ENCODE data around the gene PTCHD4.
"Not testable (repeated sequence)": the region's sequence is repeated elsewhere in the genome, so short reads cannot be mapped to it uniquely, and the experiment has no call there.

Gene PTCHD4

DNA sequence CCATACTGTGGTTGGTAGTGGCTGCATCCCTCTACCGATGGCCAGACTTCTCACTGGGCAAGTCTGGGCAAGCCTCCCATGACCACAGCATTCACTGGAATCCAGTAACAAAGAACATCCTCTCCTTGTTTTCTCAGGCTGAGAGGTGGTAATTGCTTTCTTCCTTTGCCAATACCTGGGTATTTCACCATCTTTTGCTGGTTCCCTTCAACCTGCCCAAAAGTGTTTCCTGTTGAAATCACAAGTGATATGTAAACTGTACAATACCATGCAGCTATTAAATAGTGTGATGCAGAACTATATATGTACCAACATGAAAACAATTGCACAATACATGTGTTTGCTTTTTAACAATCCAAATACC lies at the start of gene PTCHD4:
PTCHD4 (minus strand) TSS at position 55 of the 364 bp plus-strand sequence. CDS start 42,240 bp downstream, outside the sequence.
- no peak for DNase-seq (ENCODE audit: low read depth)

DNA sequence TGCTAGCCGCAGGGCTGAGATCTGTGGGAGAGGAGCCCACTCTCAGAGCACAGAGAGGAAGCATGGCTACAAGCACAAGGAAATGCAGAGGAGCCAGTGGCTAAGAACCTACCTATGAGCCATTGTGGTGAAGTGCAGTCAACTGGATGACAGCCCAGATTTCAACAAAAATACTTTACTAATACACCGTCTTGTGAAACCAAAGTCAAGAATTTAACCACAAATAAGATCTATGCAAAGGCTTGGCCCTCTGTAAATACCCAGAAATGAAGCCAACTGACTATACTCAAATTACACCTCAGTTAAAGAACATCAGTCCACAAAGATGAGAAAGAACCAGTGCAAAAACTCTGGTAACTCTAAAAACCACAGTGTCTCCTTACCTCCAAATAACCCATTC lies 40.1 kb upstream of the PTCHD4 start:
- DNase-seq (ENCODE audit: low read depth): peak; percentile 40

DNA sequence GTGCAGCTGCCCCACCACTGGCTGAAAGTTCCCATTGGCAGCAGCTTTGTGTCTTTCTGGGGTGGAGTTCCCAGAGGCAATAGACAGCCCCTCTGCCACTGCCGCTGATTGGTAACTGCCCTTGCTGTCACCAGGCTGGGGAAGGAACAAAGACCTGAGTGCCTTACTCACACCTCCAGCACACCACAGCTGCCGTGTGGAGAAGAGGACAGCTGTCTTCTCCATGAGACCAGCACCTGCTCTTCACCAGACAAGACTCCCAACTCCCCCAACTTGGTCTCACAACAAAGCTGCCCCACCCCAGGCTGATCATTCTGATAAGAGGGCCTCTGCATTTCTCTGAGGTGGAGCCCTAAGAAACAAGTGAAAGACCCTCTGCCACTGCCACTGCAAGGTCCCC lies 39.7 kb upstream of the PTCHD4 start:
- no peak for DNase-seq (ENCODE audit: low read depth)

DNA sequence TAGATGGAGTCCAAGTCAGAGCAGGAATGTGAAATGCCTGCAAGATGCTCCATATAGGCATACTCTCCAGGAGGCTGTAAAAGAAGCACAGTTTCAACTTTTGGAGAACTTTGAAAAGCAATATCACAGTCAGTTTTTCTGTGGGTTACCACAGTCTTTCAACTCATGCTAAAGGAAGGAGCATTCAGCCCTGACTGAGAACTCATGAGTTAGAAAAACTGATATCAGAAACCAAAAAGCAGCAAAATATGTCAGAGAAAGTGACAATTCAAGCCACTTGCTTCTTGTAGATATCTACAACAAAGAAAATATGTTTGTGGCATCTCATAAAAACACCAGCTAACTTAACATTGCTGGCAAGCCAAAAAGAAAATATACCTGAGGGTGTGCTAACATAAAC lies 36.1 kb upstream of the PTCHD4 start:
- DNase-seq (ENCODE audit: low read depth): no peak

DNA sequence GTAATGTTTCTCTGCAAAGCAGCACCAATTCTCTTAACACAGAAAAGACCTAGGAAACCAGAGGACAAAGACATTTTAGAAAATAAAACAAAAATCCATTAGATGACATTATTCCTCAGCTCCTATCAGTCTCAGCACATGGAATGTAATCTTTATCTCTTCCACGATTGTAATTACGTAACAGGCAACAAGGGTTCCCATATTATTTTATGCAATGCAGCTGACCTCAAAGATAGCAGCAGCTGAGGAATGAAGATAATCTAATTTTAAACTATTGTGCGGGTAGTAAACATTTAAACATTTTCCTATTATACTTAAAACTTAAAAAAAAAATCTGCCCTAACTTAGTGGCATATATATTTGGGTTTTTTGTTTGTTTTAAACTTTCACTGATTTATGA lies 33.0 kb upstream of the PTCHD4 start:
- no peak for DNase-seq (ENCODE audit: low read depth)

DNA sequence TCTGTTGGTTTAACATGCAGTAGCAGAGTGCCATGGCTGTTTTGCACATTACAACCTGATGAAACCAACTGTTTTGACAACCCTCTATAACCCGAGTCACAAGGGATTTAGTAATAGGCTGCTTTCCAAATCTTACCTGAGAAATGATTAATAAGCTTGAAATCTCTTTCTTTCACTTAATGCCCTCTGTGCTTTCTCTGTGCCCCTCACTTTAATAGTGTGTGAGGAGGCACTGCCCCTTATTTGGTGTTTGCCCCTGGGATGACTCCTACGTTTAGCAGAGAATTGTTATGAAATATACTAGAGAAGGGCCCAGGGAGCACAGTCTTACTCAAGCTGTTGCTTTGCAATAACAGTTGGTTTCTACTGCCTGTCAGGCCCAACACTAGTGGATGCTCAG lies 31.0 kb upstream of the PTCHD4 start:
- DNase-seq (ENCODE audit: low read depth): no peak

DNA sequence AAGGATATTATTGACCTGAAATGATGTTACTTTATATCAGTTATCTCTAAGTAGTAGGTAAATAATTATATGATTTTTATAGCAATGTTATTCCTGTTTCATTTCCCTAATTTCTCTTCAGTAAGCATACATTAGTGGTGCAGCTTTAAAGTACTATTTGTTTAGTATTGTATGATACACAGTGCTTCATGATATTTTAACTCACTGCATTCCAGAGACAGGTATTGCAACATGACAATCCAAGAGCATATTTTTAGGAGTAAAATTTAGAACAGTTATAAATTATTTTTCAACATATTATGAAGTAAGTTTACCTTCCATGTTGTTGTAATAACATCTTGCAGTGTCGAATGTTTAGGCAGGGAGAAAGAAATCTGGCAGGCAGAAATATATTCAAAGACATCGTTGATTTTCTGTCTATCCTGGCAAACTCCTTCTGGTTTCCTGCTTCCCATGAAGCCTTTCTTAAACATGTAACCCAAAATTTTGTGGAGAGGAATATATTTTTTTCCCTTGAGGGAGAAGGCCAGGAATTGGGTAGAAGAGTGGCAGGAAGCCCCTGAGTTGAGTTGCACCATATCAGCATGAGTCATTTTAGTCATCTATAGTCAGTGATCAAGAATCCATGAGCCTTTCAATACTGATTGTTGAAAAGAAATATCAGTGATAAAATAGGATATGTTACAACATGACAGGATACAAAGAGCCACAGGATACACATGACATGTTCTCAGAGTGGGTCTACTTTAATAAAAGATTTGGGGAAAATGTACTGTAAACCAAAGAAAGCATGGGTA lies 29.0 kb upstream of the PTCHD4 start:
- DNase-seq (ENCODE audit: low read depth): peak; percentile 59

DNA sequence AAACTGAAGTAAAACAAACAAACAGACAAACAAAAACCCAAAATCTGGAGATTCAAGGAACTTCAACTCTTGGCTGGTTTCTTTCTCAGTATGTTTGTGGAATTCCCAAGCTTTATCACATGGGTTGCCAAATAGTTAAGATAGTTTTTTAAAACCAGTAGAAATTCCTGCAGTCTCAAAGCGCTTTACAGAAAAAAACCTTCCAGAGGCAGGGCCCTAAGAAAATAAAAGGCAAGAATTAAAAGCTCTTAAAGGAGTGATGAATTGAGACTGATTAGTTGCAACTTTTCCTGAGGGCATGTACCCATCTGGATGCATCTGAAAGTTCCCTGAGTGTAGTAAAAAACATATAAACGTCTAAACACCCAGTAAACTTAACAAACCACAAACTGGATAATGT lies 25.9 kb upstream of the PTCHD4 start:
- no peak for DNase-seq (ENCODE audit: low read depth)

DNA sequence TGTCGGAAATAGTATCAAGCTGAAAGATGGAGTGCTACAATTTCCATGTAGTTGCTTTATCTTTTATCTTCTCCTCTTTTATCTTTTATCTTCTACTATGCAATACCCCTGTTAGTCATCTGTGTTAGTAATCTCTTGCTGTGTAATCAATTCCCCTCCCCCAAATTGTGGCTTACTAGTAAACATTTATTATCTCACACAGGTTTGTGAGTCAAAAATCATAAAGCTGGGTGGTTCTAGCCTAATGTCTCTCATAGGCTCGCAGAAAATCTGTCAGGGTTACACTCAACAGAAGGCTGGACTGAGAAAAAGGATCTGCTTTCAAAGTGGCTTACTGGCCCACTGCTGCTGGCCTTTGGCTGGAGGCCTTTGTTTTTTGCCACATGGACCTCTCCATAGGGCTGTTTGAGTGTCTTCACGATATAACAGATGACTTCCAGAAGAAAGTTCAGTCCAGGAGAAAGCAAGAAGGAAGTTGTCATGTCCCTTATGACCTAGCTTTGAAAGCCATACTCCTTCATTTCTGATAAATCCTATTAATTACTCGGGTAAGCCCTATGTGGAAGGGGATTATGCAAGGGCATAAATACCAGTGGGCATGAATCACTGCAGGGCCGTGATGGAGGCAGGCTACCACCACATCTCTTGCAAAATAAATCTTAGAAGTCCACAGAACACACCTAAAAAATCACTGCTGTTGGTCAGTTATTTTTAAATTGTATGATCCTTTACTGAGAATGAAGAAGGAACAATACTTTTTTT lies 24.5 kb upstream of the PTCHD4 start:
- peak; percentile 78 for DNase-seq (ENCODE audit: low read depth)

DNA sequence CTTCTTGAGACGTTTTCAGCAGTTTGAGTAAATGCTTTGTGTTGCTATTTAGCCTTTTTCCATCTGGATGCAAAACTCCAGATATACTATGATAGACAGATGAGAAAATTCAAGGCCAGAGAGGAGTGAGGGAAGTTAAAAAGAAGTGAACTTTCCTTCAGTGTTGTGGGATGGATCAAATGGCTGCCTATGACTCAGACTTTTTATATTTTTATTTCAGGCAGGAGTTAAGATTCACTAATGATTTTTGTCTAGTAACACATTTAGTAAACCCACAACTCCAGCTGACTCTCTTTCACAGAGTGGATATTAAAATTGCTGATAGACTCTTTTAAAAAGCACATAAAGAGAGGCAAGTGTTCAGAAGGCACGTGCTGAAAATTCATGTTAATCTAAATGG lies 23.2 kb upstream of the PTCHD4 start:
- no peak for DNase-seq (ENCODE audit: low read depth)

DNA sequence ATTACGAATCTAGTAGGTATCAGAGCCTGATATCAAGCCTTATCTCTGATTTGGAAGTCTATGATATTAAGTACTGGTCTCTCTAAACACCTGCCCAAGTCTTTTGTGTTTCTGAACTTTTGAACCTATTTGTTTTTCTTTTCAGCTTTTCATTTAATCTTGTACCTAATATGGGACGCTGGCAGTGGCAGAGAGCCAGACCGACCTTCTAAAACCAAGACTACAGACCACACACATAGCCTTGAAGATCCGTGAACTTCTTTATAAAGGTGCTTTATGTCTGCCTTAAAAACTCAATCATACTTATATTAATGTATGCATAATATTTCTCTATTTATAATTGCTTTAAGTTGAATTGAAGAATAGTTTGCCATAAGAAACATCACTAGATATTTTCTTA lies 12.6 kb upstream of the PTCHD4 start:
- DNase-seq (ENCODE audit: low read depth): no peak

DNA sequence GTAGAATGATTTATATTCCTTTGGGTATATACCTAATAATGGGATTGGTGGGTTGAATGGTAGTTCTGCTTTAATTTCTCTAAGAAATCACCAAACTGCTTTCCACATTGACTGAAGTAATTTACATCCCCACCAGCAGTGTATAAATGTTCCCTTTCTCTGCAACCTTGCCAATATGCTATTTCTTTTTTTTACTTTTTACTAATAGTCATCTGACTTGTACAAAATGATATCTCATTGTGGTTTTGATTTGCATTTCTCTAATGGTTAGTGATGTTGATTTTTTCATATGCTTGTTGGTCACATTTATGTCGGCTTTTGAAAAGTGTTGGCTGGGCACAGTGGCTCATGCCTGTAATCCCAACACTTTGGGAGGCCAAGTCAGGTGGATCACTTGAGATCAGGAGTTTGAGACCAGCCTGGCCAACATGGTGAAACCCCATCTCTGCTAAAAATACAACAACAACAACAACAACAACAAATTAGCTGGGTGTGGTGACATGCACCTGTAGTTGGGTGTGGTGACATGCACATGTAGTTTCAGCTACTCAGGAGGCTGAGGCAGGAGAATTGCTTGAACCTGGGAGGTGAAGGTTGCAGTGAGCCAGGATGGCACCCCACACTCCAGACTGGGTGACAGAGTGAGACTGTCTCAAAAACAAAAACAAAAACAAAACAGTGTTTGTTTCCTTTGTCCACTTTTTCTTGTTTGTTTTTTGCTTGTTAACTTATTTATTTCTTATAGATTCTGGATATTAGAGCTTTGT lies 11.2 kb upstream of the PTCHD4 start:
- DNase-seq (ENCODE audit: low read depth): not testable (repeated sequence)

DNA sequence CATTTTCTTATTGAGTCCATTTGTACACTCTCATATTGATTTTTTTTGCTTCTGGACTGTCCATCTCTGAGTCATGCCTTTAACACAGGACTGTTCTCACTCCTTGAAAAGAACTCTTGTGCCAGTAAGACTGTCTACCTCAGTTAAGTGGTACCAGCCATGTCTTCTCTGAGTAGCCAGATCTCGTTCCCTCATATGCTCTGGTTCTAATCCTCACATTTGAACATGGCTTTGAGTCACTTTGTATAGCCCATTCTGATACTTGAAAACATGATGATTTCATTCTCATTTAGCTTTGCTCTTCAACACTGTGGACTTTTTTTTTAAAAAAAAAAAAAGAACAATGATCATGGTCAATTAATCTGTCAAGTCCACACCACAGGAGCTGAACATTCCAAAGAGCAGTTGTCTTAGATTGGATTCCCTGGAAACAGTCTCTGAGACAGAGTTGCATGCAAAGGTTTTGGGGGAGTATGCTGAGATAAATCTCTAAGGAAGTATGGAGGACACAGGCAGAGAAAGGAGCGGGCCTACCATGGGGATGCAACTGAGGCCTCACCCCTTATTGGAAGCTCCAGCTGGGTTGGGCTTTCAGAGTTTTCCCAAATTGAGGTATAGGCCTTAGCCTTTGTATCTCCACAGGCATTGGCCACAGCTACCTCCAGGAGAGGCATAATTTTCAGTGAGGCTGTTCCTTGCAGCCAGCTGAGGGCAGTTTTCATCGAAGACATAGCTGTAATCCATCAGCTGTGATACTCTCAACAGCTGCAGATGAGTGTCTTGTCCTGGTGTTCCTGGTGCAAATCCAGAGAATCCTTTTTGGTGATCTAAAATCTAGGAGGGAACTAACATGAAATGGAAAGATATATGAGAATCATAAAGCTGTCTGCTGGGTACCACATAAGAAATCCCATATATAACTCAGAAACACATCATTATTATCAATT lies 6.0 kb upstream of the PTCHD4 start:
- no peak for DNase-seq (ENCODE audit: low read depth)

DNA sequence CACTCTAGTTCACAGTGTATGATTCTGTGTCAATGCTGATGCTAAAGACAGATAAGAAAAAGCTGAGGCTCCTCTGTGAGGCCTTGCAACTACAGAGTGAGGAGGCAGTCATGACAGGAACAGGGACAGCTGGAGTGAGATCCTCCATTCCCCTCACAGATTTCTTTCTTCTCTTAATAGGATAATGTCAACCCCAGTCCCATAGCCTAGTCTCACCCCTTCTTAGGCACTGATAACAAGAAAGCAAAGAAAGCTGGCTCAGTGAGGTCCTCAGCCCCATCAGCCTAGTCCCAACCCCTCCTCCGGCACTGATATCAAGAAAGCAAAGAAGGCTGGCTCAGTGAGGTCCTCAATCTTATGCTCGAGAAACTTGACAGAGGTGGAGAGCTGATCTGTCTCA lies 2.1 kb upstream of the PTCHD4 start:
- no peak for DNase-seq (ENCODE audit: low read depth)

DNA sequence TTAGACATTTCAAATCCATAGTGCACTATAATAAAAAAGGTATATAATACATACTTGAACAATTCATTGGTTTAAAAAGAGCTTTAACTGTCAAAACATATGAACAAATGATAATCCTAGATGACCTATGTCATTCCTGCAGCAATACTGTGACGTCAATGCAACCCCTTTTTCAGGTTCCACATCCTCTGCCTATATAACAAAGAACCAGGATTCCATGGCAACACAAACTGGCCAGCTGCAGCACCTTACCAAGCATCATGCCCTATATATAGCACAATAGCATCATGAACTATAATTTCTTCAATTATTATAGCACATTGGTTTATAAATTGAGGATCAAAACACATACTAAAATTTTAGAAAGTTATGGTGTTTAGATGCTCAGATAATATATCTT lies 578 bp upstream of the PTCHD4 start:
- DNase-seq (ENCODE audit: low read depth): no peak

DNA sequence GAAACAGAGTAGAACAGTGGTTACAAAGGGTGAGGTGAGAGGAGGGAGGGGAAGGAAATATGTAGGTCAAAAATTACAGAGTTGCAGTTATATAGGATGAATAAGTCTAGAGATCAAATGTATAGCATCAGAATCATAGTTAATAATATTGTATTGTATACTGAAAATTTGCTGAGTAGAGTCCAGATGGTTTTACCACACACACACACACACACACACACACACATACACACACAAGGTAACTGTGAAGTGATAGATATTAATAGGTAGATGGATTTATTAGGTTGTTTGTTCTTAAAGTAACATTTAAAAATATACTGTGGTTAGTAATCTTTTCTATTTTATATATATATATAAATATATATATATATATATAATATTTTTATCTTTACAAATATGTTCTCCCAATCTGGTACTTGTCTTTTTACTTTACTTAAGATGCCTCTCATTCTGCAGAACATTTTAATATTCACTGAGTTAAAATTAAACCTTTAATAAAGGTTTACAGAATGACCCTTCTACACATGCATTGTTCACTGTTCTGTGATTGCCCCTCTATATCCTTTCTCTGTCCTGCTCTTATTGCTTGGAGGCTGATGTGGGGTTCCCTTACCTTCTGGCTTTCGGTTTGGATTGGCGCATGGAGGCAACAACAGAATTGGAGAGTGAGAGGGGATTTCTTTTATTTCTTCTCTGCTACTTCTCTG lies 408 bp downstream of the PTCHD4 start:
- no peak for DNase-seq (ENCODE audit: low read depth)

DNA sequence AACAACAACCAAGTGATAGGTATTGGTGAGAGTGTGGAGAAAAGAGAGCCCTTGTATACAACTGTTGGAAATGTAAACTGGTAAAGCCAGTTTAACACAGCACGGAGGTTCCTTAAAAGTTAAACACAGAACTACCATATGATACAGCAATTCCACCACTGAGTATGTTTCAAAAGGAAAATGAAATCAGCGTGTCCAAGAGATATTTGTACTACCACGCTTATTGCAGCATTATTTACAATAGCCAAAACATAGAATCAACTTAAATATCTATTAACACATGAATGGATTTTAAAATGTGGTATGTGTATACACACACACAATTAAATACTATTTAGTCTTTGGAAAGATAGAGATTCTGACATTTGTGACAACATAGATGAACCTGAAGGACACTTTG lies 1.1 kb downstream of the PTCHD4 start:
- DNase-seq (ENCODE audit: low read depth): no peak

DNA sequence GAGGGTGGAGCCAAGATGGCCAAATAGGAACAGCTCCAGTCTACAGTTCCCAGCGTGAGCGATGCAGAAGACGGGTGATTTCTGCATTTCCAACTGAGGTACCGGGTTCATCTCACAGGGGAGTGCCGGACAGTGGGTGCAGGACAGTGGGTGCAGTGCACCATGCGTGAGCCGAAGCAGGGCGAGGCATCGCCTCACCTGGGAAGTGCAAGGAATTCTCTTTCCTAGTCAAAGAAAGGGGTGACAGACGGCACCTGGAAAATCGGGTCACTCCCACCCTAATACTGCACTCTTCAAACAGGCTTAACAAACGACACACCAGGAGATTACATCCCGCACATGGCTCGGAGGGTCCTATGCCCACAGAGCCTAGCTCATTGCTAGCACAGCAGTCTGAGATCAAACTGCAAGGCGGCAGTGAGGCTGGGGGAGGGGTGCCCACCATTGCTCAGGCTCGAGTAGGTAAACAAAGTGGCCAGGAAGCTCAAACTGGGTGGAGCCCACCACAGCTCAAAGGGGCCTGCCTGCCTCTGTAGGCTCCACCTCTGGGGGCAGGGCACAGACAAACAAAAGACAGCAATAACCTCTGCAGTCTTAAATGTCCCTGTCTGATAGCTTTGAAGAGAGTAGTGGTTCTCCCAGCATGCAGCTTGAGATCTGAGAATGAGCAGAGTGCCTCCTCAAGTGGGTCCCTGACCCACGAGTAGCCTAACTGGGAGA lies 8.4 kb downstream of the PTCHD4 start:
- DNase-seq (ENCODE audit: low read depth): not testable (repeated sequence)

DNA sequence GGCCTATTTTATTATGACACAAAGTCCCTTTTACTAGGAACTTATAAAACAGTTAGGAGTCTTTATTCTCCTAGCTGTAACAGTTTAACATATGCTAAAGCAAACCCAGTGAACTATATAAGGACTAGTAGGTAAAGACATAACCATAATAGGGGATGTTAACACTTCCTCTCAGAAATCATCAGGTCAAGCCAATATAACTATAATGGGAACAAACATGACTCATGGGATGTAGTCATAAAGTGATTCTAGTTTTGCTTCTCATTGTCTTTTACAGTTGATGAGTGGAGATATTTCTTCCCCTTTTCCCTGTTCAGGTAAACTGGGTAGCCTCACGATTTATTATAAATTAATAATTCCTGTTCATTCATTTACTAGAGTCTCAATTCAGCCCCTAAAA lies 9.7 kb downstream of the PTCHD4 start:
- DNase-seq (ENCODE audit: low read depth): peak; percentile 54

DNA sequence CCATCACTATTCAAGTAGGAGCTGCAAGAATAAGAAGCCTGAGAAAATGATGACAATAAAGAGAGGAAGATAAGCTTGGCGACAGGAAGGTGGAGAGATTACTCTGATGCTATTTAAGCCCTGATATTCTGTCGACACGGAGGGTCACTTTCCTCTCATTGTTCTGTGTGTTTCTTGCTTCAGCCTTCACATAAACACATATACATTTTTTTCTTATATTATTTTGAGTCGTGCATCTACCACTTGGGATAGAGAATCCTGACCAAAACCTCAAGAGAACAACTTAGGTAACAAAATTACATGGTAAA lies 10.5 kb downstream of the PTCHD4 start:
- no peak for DNase-seq (ENCODE audit: low read depth)

All from ELR (cell line).